Lung (tissue), 16 donors: Measurements from ENCODE around the gene PPP1CC. TPM values are rescaled to one million over a fixed set of nuclear protein-coding genes. Genes with fewer than 3 reads are reported as not detected.

Source experiments
- ATAC-seq: fragments of 200-7000 bp; cut with Tn5 transposase; one replicate; pipeline ENCODE4 v1.9.1; 2020; ENCODE audit warnings: moderate number of reproducible peaks; ENCODE audit not compliant: insufficient read depth, low FRiP score
- DNase-seq, 3 donors: peaks; one replicate each; pipeline ENCODE4 v3.0.0-alpha.2; 2013 to 2017
- H3K27ac ChIP-seq, 2 donors: one replicate each; pipeline ENCODE4 v1.5.1; 2013; ENCODE audit warnings: mild to moderate bottlenecking in 2 of 2, moderate library complexity in 2 of 2, control low read depth in 1 of 2, inconsistent platforms in 1 of 2, low read depth in 1 of 2, low read length in 1 of 2
- H3K27me3 ChIP-seq, 3 donors: one replicate each; pipeline ENCODE4 v1.5.1; 2013; ENCODE audit warnings: low read length in 2 of 3; ENCODE audit not compliant: control insufficient read depth in 3 of 3, insufficient read depth in 3 of 3
- H3K36me3 ChIP-seq, 4 donors: one replicate each; pipeline ENCODE4 v1.5.1; 2013; ENCODE audit warnings: low read length in 4 of 4, mild to moderate bottlenecking in 1 of 4, moderate library complexity in 1 of 4; ENCODE audit not compliant: control insufficient read depth in 4 of 4, insufficient read depth in 4 of 4
- H3K4me1 ChIP-seq, 5 donors: one replicate each; pipeline ENCODE4 v1.5.1; 2013; ENCODE audit warnings: low read length in 5 of 5, mild to moderate bottlenecking in 2 of 5, moderate library complexity in 1 of 5; ENCODE audit not compliant: control insufficient read depth in 5 of 5, insufficient read depth in 5 of 5
- H3K4me3 ChIP-seq: one replicate; pipeline ENCODE4 v1.5.1; 2013; ENCODE audit warnings: mild to moderate bottlenecking, control low read depth, moderate library complexity
- H3K9ac ChIP-seq, 2 donors: one replicate each; pipeline ENCODE4 v1.5.1; 2013; ENCODE audit warnings: low read length in 2 of 2, control low read depth in 1 of 2; ENCODE audit not compliant: insufficient read depth in 1 of 2
- H3K9me3 ChIP-seq, 4 donors: one replicate each; pipeline ENCODE4 v1.5.1; 2013; ENCODE audit warnings: low read length in 3 of 4, mild to moderate bottlenecking in 1 of 4, moderate library complexity in 1 of 4; ENCODE audit not compliant: control insufficient read depth in 4 of 4, insufficient read depth in 3 of 4
- whole genome bisulfite sequencing, 2 donors: extraction: QIAGEN DNeasy Blood & Tissue Kit; methylation state at CpG; one replicate each; pipeline ENCODE4 v1.1.7; 2013; 5-methylcytosine and 5-hydroxymethylcytosine counted together
- long read RNA-seq, 5 donors: transcript quantifications; one replicate each; lab custom pipeline, GENCODE V29; 2026
- polyA plus RNA-seq, 2 donors: library from polyadenylated mRNA; stranded (reverse); fragments of 200-250 nt; gene quantifications; one replicate each; pipeline ENCODE4 v1.2.1, GENCODE V29; 2013
- total RNA-seq, 2 donors: library from RNA; depleted of rRNA in 1 of 2; stranded (reverse); fragments of >200 nt in 1 of 2; gene quantifications; one replicate each; pipeline ENCODE4 v1.2.1, GENCODE V29; 2014 to 2021
- TF ChIP-seq, protein P1 (sequence below): IDR thresholded peaks from 2 replicates; pipeline ENCODE4 v1.5.1; 2012; ENCODE audit warnings: mild to moderate bottlenecking; ENCODE audit errors: control extremely low read depth, extremely low read depth
- donor health status: control.
- donor health status: control.
- donor health status: Bipolar disorder and iron deficiency.
- donor health status: healthy.
- donor health status: DM: yes; HTN: yes; CAD: no.

Gene PPP1CC
- total RNA-seq: 100 to 1,000 TPM in 1 of 2 donors, 10 to 100 TPM in 1; 84.5 to 124 TPM
- polyA plus RNA-seq: 10 to 100 TPM; 56.2 to 60.2 TPM
- long read RNA-seq, donor 1, transcript PPP1CC-201 (7 exons, 2,559 nt): major isoform, 43 of 77 reads
- long read RNA-seq, donor 1, transcript PPP1CC-203 (2 exons, 1,133 nt): minor isoform, 7 of 77 reads
- long read RNA-seq, donor 1, partial matches to known transcripts: 18 of 77 reads
- long read RNA-seq, donor 1, other reads (novel, unspliced or antisense): 0 of 77 reads
- long read RNA-seq, donor 2, transcript PPP1CC-211 (3 exons, 582 nt): minor isoform, 11 of 62 reads
- long read RNA-seq, donor 2, transcript PPP1CC-201 (7 exons, 2,559 nt): major isoform, 14 of 62 reads
- long read RNA-seq, donor 2, partial matches to known transcripts: 27 of 62 reads
- long read RNA-seq, donor 2, other reads (novel, unspliced or antisense): 0 of 62 reads
- long read RNA-seq, donor 3, transcript PPP1CC-201 (7 exons, 2,559 nt): major isoform, 17 of 35 reads
- long read RNA-seq, donor 3, partial matches to known transcripts: 7 of 35 reads
- long read RNA-seq, donor 3, other reads (novel, unspliced or antisense): 0 of 35 reads
- long read RNA-seq, donor 4, transcript PPP1CC-211 (3 exons, 582 nt): minor isoform, 15 of 43 reads
- long read RNA-seq, donor 4, transcript PPP1CC-201 (7 exons, 2,559 nt): major isoform, 16 of 43 reads
- long read RNA-seq, donor 4, transcript PPP1CC-203 (2 exons, 1,133 nt): minor isoform, 5 of 43 reads
- long read RNA-seq, donor 4, partial matches to known transcripts: 6 of 43 reads
- long read RNA-seq, donor 4, other reads (novel, unspliced or antisense): 0 of 43 reads
- long read RNA-seq, donor 5, transcript PPP1CC-211 (3 exons, 582 nt): minor isoform, 8 of 94 reads
- long read RNA-seq, donor 5, transcript PPP1CC-201 (7 exons, 2,559 nt): major isoform, 53 of 94 reads
- long read RNA-seq, donor 5, transcript PPP1CC-208 (5 exons, 1,581 nt): minor isoform, 6 of 94 reads
- long read RNA-seq, donor 5, transcript PPP1CC-203 (2 exons, 1,133 nt): minor isoform, 7 of 94 reads
- long read RNA-seq, donor 5, partial matches to known transcripts: 19 of 94 reads
- long read RNA-seq, donor 5, other reads (novel, unspliced or antisense): 0 of 94 reads

DNA sequence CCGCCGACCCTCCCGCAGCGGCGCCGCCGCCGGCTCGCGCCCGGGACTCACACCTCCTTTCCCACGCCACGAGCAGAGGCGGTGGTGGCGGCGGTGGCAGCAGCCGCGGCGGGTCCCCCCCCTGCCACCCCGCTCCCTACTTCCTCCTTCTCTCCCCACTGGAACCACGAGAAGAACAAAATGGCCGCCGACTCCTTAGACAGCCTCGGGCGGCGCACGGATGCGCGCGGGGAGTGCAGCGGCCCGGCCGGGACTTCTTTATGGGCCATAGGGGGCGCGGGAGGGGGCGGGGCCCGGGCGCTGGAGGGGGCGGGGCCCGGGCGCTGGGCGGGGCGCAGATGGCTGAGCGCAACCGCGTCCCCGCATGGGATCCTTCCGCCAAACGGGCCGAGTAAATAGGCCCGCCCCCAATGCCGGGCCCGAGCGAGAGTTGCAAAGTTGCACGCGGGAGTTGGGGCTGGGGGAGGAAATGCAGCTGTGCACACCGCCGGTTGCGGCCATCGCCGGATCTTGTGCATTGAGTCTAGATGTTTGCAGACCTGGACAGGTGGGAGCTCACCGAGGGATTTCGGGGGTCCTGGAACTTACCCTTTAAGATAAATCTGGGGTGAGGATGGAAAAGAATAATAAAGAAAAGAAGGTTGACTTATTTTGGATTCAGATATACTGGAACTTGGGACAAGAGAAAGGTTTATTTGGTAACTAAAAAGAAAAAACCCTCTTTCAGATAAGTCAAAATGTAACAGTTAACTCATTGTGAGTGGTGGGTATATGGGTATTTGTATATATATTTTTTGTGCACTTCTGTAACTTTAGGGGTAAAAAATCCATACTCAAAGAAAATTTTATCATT lies at the start of gene PPP1CC:
TSS of gene PPP1CC (minus strand) at position 174 of the 853 bp plus-strand sequence. CDS start 184 bp downstream, outside the sequence.
- peak within 1 kb of the TSS; percentile 78 to 97 for H3K27ac ChIP-seq
- H3K27me3 ChIP-seq: no peaks in the 10 kb centered on the region
- WGBS, 2 donors: 1 to 2% methylated on average over 42 to 63 of the region's 63 CpGs
- DNase-seq (peak; percentile 96 to 97 (median 96)), ATAC-seq (peak; percentile 98)
- peaks cover 3 to 40% (median 13%) of the 10 kb centered on the region in 5 donors for H3K4me1 ChIP-seq
- peak within 1 kb of the TSS; percentile 79 for H3K4me3 ChIP-seq
- TF ChIP-seq, protein P1, sequence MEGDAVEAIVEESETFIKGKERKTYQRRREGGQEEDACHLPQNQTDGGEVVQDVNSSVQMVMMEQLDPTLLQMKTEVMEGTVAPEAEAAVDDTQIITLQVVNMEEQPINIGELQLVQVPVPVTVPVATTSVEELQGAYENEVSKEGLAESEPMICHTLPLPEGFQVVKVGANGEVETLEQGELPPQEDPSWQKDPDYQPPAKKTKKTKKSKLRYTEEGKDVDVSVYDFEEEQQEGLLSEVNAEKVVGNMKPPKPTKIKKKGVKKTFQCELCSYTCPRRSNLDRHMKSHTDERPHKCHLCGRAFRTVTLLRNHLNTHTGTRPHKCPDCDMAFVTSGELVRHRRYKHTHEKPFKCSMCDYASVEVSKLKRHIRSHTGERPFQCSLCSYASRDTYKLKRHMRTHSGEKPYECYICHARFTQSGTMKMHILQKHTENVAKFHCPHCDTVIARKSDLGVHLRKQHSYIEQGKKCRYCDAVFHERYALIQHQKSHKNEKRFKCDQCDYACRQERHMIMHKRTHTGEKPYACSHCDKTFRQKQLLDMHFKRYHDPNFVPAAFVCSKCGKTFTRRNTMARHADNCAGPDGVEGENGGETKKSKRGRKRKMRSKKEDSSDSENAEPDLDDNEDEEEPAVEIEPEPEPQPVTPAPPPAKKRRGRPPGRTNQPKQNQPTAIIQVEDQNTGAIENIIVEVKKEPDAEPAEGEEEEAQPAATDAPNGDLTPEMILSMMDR: no peak
- no peaks in the 10 kb centered on the region for H3K9me3 ChIP-seq
- peaks cover 0 to 4% (median under 1%) of the 10 kb centered on the region in 4 donors for H3K36me3 ChIP-seq
- H3K9ac ChIP-seq: peak within 1 kb of the TSS; percentile 83 to 89

DNA sequence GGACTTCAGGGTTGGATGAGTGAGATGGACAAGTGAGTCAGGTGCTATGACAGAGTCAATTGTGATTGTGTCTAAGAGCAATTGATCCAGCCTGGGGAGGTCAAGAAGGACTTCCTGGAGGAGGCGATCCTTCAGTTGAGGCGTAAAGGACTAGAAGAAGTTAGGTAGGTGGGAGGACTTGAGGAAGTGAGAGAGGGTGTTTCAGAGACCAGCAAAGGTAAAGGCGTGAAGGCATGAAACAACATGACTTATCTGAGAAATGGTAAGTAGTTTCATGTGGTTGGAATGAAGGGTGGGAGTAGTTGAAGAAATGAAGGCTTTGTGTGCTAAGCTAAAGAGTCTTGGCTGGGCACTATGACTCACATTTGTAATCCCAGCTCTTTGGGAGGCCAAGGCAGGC lies 48.9 kb upstream of the PPP1CC start:
- Histone ChIP-seq H3K4me3 (no peak overlapping the region), H3K36me3 (no peaks in the 10 kb centered on the region), H3K9ac (no peak overlapping the region), H3K9me3 (no peaks in the 10 kb centered on the region), H3K27ac (no peak overlapping the region), H3K27me3 (no peaks in the 10 kb centered on the region), H3K4me1 (peaks cover 0 to 6% (median 0%) of the 10 kb centered on the region in 5 donors)
- DNase-seq (no peak), ATAC-seq (no peak)
- TF ChIP-seq, protein P1: no peak
- 90 to 94% methylated on average over 3 of the region's 3 CpGs for WGBS, 2 donors

DNA sequence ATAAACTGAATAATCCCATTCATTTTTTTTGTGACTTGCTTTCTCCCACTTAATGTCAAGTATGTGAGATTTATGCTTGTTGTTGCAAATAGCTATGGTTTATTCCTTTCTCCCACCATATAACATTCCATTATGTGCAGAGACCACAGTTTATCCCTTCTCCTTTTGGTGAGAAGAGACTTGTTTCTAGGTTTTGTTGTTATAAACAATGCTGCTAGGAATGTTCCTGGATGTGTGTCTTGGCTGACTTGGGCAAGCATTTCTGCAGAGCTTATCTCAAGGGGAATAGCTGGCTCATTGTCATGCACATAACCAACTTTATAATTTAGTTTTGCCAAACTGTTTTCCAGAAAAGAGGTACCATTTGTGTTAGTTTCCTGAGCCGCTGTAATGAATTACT lies 47.6 kb upstream of the PPP1CC start:
- TF ChIP-seq, protein P1: no peak
- peaks cover 0 to 6% (median 0%) of the 10 kb centered on the region in 5 donors for H3K4me1 ChIP-seq
- no peak overlapping the region for H3K27ac ChIP-seq
- WGBS, 2 donors: 76 to 87% methylated on average over 1 of the region's 1 CpG
- DNase-seq (peak in 1 of 3 donors; percentile 16), ATAC-seq (no peak)
- no peak overlapping the region for H3K4me3 ChIP-seq
- no peak overlapping the region for H3K9ac ChIP-seq
- no peaks in the 10 kb centered on the region for H3K9me3 ChIP-seq
- no peaks in the 10 kb centered on the region for H3K27me3 ChIP-seq
- H3K36me3 ChIP-seq: no peaks in the 10 kb centered on the region
